ENCODE measurements around the gene SCAMP4. TPM values are rescaled to one million over a fixed set of nuclear protein-coding genes. Genes with fewer than 3 reads are reported as not detected.

The SCAMP4 gene
- total and polyA plus RNA-seq, 9 of the 15 experiments (the other 6 are each of a cell fraction or from before 2014, with no cell fraction given): 0.81 to 45.9 (median 12.8) TPM

DNA sequence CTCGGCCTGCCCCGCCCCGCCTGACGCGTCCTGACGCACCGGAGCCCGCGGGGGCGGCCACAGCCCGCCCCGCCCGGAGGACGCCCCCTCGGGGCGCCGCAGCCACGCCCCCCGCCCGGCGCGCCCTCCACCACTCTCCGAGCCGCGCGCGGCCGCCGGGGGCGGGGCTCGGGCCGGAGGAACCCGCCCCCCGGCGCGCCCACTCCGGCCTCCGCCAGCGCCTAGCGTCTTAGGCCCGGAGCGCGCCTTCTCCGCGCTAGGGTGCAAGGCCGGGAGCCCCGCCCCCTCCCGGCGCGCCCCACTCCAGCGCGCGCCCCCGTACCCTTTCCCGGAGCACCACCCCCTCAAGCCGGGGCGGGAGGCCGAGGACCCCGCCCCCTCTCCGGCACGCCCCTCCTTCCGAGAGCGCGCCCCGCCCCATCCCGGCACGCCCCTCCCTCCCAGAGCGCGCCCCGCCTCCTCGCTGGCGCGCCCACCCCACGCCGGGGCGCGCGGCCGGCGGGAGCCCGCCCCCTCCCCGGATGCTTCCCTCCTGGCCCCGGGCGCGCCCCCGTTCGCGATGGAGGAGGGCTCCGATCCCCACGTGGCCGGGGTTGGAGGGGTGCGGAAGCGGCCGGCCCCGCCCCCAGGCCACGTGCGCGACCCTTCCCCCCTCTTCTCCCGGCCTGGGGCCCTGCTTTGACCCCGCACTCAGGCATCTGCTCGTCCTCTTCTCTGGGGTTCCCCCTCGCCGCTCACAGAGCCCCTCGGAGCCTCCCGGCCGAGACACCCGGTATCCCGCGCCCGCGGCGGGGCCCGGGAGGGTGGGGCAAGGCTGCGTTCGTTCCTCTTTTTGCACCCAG, 41.3 kb upstream of the SCAMP4 start (continued):
- TF ChIP-seq, protein P1, sequence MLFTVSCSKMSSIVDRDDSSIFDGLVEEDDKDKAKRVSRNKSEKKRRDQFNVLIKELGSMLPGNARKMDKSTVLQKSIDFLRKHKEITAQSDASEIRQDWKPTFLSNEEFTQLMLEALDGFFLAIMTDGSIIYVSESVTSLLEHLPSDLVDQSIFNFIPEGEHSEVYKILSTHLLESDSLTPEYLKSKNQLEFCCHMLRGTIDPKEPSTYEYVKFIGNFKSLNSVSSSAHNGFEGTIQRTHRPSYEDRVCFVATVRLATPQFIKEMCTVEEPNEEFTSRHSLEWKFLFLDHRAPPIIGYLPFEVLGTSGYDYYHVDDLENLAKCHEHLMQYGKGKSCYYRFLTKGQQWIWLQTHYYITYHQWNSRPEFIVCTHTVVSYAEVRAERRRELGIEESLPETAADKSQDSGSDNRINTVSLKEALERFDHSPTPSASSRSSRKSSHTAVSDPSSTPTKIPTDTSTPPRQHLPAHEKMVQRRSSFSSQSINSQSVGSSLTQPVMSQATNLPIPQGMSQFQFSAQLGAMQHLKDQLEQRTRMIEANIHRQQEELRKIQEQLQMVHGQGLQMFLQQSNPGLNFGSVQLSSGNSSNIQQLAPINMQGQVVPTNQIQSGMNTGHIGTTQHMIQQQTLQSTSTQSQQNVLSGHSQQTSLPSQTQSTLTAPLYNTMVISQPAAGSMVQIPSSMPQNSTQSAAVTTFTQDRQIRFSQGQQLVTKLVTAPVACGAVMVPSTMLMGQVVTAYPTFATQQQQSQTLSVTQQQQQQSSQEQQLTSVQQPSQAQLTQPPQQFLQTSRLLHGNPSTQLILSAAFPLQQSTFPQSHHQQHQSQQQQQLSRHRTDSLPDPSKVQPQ (CRISPR knock-in tag; IDR thresholded peaks at IDR 0.05; ENCODE audit: borderline replicate concordance): 0 out of 2 replicates have a peak, but pooled peaks have one; percentile 14
- TF ChIP-seq, protein P2, sequence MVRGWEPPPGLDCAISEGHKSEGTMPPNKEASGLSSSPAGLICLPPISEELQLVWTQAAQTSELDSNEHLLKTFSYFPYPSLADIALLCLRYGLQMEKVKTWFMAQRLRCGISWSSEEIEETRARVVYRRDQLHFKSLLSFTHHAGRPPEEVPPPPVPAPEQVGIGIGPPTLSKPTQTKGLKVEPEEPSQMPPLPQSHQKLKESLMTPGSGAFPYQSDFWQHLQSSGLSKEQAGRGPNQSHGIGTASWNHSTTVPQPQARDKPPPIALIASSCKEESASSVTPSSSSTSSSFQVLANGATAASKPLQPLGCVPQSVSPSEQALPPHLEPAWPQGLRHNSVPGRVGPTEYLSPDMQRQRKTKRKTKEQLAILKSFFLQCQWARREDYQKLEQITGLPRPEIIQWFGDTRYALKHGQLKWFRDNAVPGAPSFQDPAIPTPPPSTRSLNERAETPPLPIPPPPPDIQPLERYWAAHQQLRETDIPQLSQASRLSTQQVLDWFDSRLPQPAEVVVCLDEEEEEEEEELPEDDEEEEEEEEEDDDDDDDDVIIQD (CRISPR knock-in tag; IDR thresholded peaks at IDR 0.05): no peak
- TF ChIP-seq MECOM (CRISPR knock-in tag; IDR thresholded peaks at IDR 0.05): no peak
- TF ChIP-seq PRPF4 (IDR thresholded peaks at IDR 0.05; ENCODE audit: insufficient read depth, low read depth, low read length, poor library complexity, severe bottlenecking): peak; percentile 75
- no peak for TF ChIP-seq SMAD1 (IDR thresholded peaks at IDR 0.05; ENCODE audit: low read depth, low read length, partially characterized antibody)
- TF ChIP-seq, protein P3, sequence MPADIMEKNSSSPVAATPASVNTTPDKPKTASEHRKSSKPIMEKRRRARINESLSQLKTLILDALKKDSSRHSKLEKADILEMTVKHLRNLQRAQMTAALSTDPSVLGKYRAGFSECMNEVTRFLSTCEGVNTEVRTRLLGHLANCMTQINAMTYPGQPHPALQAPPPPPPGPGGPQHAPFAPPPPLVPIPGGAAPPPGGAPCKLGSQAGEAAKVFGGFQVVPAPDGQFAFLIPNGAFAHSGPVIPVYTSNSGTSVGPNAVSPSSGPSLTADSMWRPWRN (IDR thresholded peaks at IDR 0.05; ENCODE audit: low read depth): no peak
- TF ChIP-seq, protein P4, sequence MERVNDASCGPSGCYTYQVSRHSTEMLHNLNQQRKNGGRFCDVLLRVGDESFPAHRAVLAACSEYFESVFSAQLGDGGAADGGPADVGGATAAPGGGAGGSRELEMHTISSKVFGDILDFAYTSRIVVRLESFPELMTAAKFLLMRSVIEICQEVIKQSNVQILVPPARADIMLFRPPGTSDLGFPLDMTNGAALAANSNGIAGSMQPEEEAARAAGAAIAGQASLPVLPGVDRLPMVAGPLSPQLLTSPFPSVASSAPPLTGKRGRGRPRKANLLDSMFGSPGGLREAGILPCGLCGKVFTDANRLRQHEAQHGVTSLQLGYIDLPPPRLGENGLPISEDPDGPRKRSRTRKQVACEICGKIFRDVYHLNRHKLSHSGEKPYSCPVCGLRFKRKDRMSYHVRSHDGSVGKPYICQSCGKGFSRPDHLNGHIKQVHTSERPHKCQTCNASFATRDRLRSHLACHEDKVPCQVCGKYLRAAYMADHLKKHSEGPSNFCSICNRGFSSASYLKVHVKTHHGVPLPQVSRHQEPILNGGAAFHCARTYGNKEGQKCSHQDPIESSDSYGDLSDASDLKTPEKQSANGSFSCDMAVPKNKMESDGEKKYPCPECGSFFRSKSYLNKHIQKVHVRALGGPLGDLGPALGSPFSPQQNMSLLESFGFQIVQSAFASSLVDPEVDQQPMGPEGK (CRISPR knock-in tag; IDR thresholded peaks at IDR 0.05; ENCODE audit: borderline replicate concordance): no peak

Measured in K562 (cell line).